GM12878 (cell line): ENCODE measurements around the gene SMCO4. TPM values are rescaled to one million over a fixed set of nuclear protein-coding genes. Genes with fewer than 3 reads are reported as not detected.
A peak's percentile ranks its signal among the peaks of the same experiment; 100 is the strongest.

ENCODE experiments used
- ATF3 ChIP-seq: IDR thresholded peaks from 2 replicates; pipeline ENCODE4 v1.6.1; 2011; ENCODE audit warnings: low read depth, mild to moderate bottlenecking, low read length, moderate library complexity, borderline replicate concordance; ENCODE audit errors: extremely low read depth
- CREB1 ChIP-seq: IDR thresholded peaks from 2 replicates; pipeline ENCODE4 v1.6.1; 2012; ENCODE audit warnings: low read depth, mild to moderate bottlenecking, inconsistent platforms
- IRF5 ChIP-seq: fragments of 450-650 bp; IDR thresholded peaks from 2 replicates; pipeline ENCODE4 v1.6.1; 2017; ENCODE audit warnings: borderline replicate concordance
- MLLT1 ChIP-seq: fragments of 450-650 bp; IDR thresholded peaks from 2 replicates; pipeline ENCODE4 v1.6.1; 2016; ENCODE audit warnings: mild to moderate bottlenecking
- MTA2 ChIP-seq: fragments of 450-650 bp; IDR thresholded peaks from 2 replicates; pipeline ENCODE4 v1.6.1; 2016; ENCODE audit warnings: low read depth, mild to moderate bottlenecking, moderate library complexity
- MTA3 ChIP-seq: IDR thresholded peaks from 2 replicates; pipeline ENCODE4 v1.6.1; 2012; ENCODE audit warnings: low read length, inconsistent platforms, borderline replicate concordance
- NR2C1 ChIP-seq: fragments of 450-650 bp; IDR thresholded peaks from 2 replicates; pipeline ENCODE4 v1.6.1; 2017; ENCODE audit warnings: antibody characterized with exemption, mild to moderate bottlenecking, moderate library complexity
- POLR2AphosphoS5 ChIP-seq: IDR thresholded peaks from 2 replicates; pipeline ENCODE4 v1.6.1; 2011; ENCODE audit warnings: mild to moderate bottlenecking, low read length, inconsistent platforms
- RAD51 ChIP-seq: fragments of 450-650 bp; IDR thresholded peaks from 2 replicates; pipeline ENCODE4 v1.6.1; 2016; ENCODE audit warnings: moderate library complexity, mild to moderate bottlenecking, inconsistent platforms
- RB1 ChIP-seq: fragments of 450-650 bp; formaldehyde crosslinking; IDR thresholded peaks from 2 replicates; pipeline ENCODE4 v1.6.1; 2017; ENCODE audit warnings: mild to moderate bottlenecking, borderline replicate concordance
- RELB ChIP-seq: fragments of 450-650 bp; IDR thresholded peaks from 2 replicates; pipeline ENCODE4 v1.6.1; 2017; ENCODE audit warnings: low read depth, mild to moderate bottlenecking, moderate library complexity
- SMARCA5 ChIP-seq: fragments of 450-650 bp; IDR thresholded peaks from 2 replicates; pipeline ENCODE4 v1.6.1; 2017; ENCODE audit warnings: mild to moderate bottlenecking
- SP1 ChIP-seq: IDR thresholded peaks from one replicate; pipeline ENCODE4 v1.6.1; 2011; ENCODE audit warnings: low read depth, low read length
- SREBF2 ChIP-seq: IDR thresholded peaks from 2 replicates; pipeline ENCODE4 v1.6.1; 2012; ENCODE audit warnings: mild to moderate bottlenecking, low read length
- TCF12 ChIP-seq: IDR thresholded peaks from 2 replicates; pipeline ENCODE4 v1.6.1; 2011; ENCODE audit warnings: low read depth, mild to moderate bottlenecking, low read length
- YY1 ChIP-seq: IDR thresholded peaks from 2 replicates; pipeline ENCODE4 v1.6.1; 2011; ENCODE audit warnings: low read depth, mild to moderate bottlenecking, low read length
- ZBTB40 ChIP-seq: fragments of 450-650 bp; IDR thresholded peaks from 2 replicates; pipeline ENCODE4 v1.6.1; 2016; ENCODE audit warnings: mild to moderate bottlenecking, moderate library complexity, borderline replicate concordance
- ZNF384 ChIP-seq: IDR thresholded peaks from 2 replicates; pipeline ENCODE4 v1.6.1; 2012; ENCODE audit warnings: low read depth, mild to moderate bottlenecking, low read length, improper control_type of control experiment, borderline replicate concordance
- polyA plus RNA-seq, 11 experiments: library from polyadenylated mRNA; depleted of rRNA in 4 of 11; unstranded in 6 of 11; stranded (reverse) in 5 of 11; fragments of >200 nt; fragmentation: Nextera tagmentation in 4 of 11; fragmentation: Illumina TruSeq in 1 of 11; extraction: Ambion mirVana in 4 of 11; extraction: Trizol in 1 of 11; gene quantifications; 1 replicate in 1 of 11; 2 replicates in 10 of 11; pipeline versions ENCODE4 v1.2.1 to v1.2.3, GENCODE V29; 2011 to 2016; ENCODE audit warnings: inconsistent platforms in 2 of 11, missing spikeins in 2 of 11, low read depth in 1 of 11
- total RNA-seq, 4 experiments: library from RNA; depleted of rRNA in 3 of 4; stranded (reverse); fragments of >200 nt in 3 of 4; fragmentation: Illumina TruSeq in 1 of 4; extraction: Trizol in 1 of 4; gene quantifications; 2 replicates each; pipeline versions ENCODE4 v1.2.1 to v1.2.3, GENCODE V29; 2013 to 2021

Gene SMCO4
- total and polyA plus RNA-seq, 10 of the 15 experiments (the other 5 are each of a cell fraction or from before 2014, with no cell fraction given), result 3.6 to 59.9 (median 27.9) TPM

GRCh38 chr11:93541884-93542810 is 1.0 kb downstream of the SMCO4 start (continued):
- TF ChIP-seq RB1 (no peak), ZBTB40 (peak; percentile 78), ZNF384 (peak; percentile 52; the same call in 1 of the 2 replicates), RAD51 (no peak), MTA2 (0 out of 2 replicates have a peak, but pooled peaks have one; percentile 27), SP1 (no peak), ATF3 (peak; percentile 15; the same call in 1 of the 2 replicates), MTA3 (0 out of 2 replicates have a peak, but pooled peaks have one; percentile 34), IRF5 (no peak), SMARCA5 (no peak), TCF12 (no peak), NR2C1 (no peak), RELB (0 out of 2 replicates have a peak, but pooled peaks have one; percentile 42), SREBF2 (no peak), POLR2AphosphoS5 (peak; percentile 58; the same call in 1 of the 2 replicates), YY1 (0 out of 2 replicates have a peak, but pooled peaks have one; percentile 5), CREB1 (peak; percentile 58), MLLT1 (peak; percentile 42; the same call in 1 of the 2 replicates)
